Ammon's horn (tissue), 1 donor: Measurements from ENCODE around the gene KMT5C.
"Not testable (repeated sequence)": the region's sequence is repeated elsewhere in the genome, so short reads cannot be mapped to it uniquely, and the experiment has no call there.

ENCODE experiments used
- DNase-seq: peaks from one replicate; pipeline ENCODE4 v3.0.0-alpha.2; 2016; ENCODE audit warnings: low spot score

KMT5C gene

GRCh38 chr19:55316646-55317045, 23.0 kb upstream of the KMT5C start:
- DNase-seq: no peak

GRCh38 chr19:55319785-55320184, 19.9 kb upstream of the KMT5C start:
- peak; percentile 30 for DNase-seq

- DNase-seq: no peak
Measured at GRCh38 chr19:55320844-55321419, 18.7 kb upstream of the KMT5C start.

- DNase-seq: no peak
Measured at GRCh38 chr19:55321466-55322137, 18.1 kb upstream of the KMT5C start.

GRCh38 chr19:55322204-55322885, 17.3 kb upstream of the KMT5C start:
- no peak for DNase-seq

- no peak for DNase-seq
Measured at GRCh38 chr19:55324662-55325061, 15.0 kb upstream of the KMT5C start.

- DNase-seq: peak; percentile 39
Measured at GRCh38 chr19:55325172-55325571, 14.5 kb upstream of the KMT5C start, which contains the start of gene TMEM150B. Gene TMEM150B (minus strand): TSS chr19:55325341. CDS start chr19:55321036, 4,305 bp downstream.

GRCh38 chr19:55328774-55329318, 10.8 kb upstream of the KMT5C start:
- not testable (repeated sequence) for DNase-seq

GRCh38 chr19:55329791-55330190, 9.9 kb upstream of the KMT5C start:
- DNase-seq: not testable (repeated sequence)

GRCh38 chr19:55333870-55334269, 5.8 kb upstream of the KMT5C start:
- no peak for DNase-seq

GRCh38 chr19:55336101-55336500, 3.6 kb upstream of the KMT5C start:
- no peak for DNase-seq

- no peak for DNase-seq
Measured at GRCh38 chr19:55339889-55340783, 460 bp downstream of the KMT5C start.

- no peak for DNase-seq
Measured at GRCh38 chr19:55340784-55341147, 1.1 kb downstream of the KMT5C start.

GRCh38 chr19:55341171-55341588, 1.5 kb downstream of the KMT5C start:
- peak; percentile 63 for DNase-seq

GRCh38 chr19:55341595-55342531, 2.2 kb downstream of the KMT5C start:
- no peak for DNase-seq

- DNase-seq: peak; percentile 79
Measured at GRCh38 chr19:55344444-55344843, 4.8 kb downstream of the KMT5C start.

GRCh38 chr19:55345101-55345817, 5.6 kb downstream of the KMT5C start:
- no peak for DNase-seq

- no peak for DNase-seq
Measured at GRCh38 chr19:55345818-55346724, 6.4 kb downstream of the KMT5C start.
